H9 (cell line): ENCODE data around the gene CDH18. TPM values are rescaled to one million over a fixed set of nuclear protein-coding genes. Genes with fewer than 3 reads are reported as not detected.

Experiments
- DNase-seq: peaks from one replicate; pipeline ENCODE4 v3.0.0-alpha.2; 2017
- H2AFZ ChIP-seq: one replicate; pipeline ENCODE4 v1.6.1; 2013; ENCODE audit warnings: mild to moderate bottlenecking, low read length, control low read depth, moderate library complexity
- H2AK5ac ChIP-seq: 2 replicates; pipeline ENCODE4 v1.6.1; 2013; ENCODE audit warnings: low read length, control low read depth, mixed read lengths; ENCODE audit not compliant: insufficient read length
- H2BK120ac ChIP-seq: one replicate; pipeline ENCODE4 v1.6.1; 2013; ENCODE audit warnings: low read depth, mild to moderate bottlenecking, low read length, control low read depth, inconsistent platforms; ENCODE audit not compliant: poor library complexity, severe bottlenecking
- H2BK12ac ChIP-seq: 2 replicates; pipeline ENCODE4 v1.6.1; 2013; ENCODE audit warnings: low read length, control low read depth, mixed read lengths, low read depth; ENCODE audit not compliant: insufficient read length
- H2BK15ac ChIP-seq: 2 replicates; pipeline ENCODE4 v1.6.1; 2013; ENCODE audit warnings: low read depth, low read length, control low read depth
- H2BK20ac ChIP-seq: one replicate; pipeline ENCODE4 v1.6.1; 2013; ENCODE audit warnings: low read depth, mild to moderate bottlenecking, low read length, control low read depth, inconsistent platforms; ENCODE audit not compliant: poor library complexity, severe bottlenecking
- H2BK5ac ChIP-seq: 2 replicates; pipeline ENCODE4 v1.6.1; 2013; ENCODE audit warnings: low read length, control low read depth, mixed read lengths; ENCODE audit not compliant: insufficient read length
- H3K14ac ChIP-seq: 2 replicates; pipeline ENCODE4 v1.6.1; 2013; ENCODE audit warnings: low read length, control low read depth; ENCODE audit not compliant: insufficient read depth
- H3K18ac ChIP-seq: 2 replicates; pipeline ENCODE4 v1.6.1; 2013; ENCODE audit warnings: low read depth, mild to moderate bottlenecking, mixed read lengths, low read length, control low read depth; ENCODE audit not compliant: insufficient read length
- H3K23ac ChIP-seq: 2 replicates; pipeline ENCODE4 v1.6.1; 2013; ENCODE audit warnings: low read length, control low read depth, mixed read lengths, low read depth; ENCODE audit not compliant: insufficient read length
- H3K23me2 ChIP-seq: 2 replicates; pipeline ENCODE4 v1.6.1; 2013; ENCODE audit warnings: low read depth, mild to moderate bottlenecking, mixed read lengths, low read length, control low read depth; ENCODE audit not compliant: insufficient read length, poor library complexity, severe bottlenecking
- H3K27ac ChIP-seq: 2 replicates; pipeline ENCODE4 v1.5.1; 2013; ENCODE audit warnings: low read length, control low read depth, mixed read lengths, low read depth; ENCODE audit not compliant: insufficient read length
- H3K27me3 ChIP-seq: 2 replicates; pipeline ENCODE4 v1.6.1; 2013; ENCODE audit warnings: low read length, control low read depth, inconsistent platforms; ENCODE audit not compliant: insufficient read depth
- H3K4ac ChIP-seq: 2 replicates; pipeline ENCODE4 v1.6.1; 2013; ENCODE audit warnings: low read depth, mild to moderate bottlenecking, control low read depth, inconsistent platforms, low read length, moderate library complexity
- H3K4me1 ChIP-seq: 2 replicates; pipeline ENCODE4 v1.6.1; 2013; ENCODE audit warnings: low read length, control low read depth, inconsistent platforms; ENCODE audit not compliant: insufficient read depth
- H3K4me2 ChIP-seq: 2 replicates; pipeline ENCODE4 v1.6.1; 2013; ENCODE audit warnings: low read length, control low read depth, mixed read lengths; ENCODE audit not compliant: insufficient read length, insufficient read depth
- H3K56ac ChIP-seq: 2 replicates; pipeline ENCODE4 v1.6.1; 2013; ENCODE audit warnings: low read depth, mild to moderate bottlenecking, mixed read lengths, low read length, control low read depth; ENCODE audit not compliant: insufficient read length
- H3K79me1 ChIP-seq: 2 replicates; pipeline ENCODE4 v1.6.1; 2013; ENCODE audit warnings: low read depth, mild to moderate bottlenecking, moderate library complexity, low read length, control low read depth, inconsistent platforms; ENCODE audit not compliant: insufficient read depth, poor library complexity, severe bottlenecking
- H3K79me2 ChIP-seq: 2 replicates; pipeline ENCODE4 v1.6.1; 2013; ENCODE audit warnings: low read length, control low read depth, inconsistent platforms; ENCODE audit not compliant: insufficient read depth
- H3K9ac ChIP-seq: 2 replicates; pipeline ENCODE4 v1.6.1; 2013; ENCODE audit warnings: low read length, control low read depth, mixed read lengths; ENCODE audit not compliant: insufficient read length; ENCODE audit errors: extremely low read depth
- H3K9me3 ChIP-seq: one replicate; pipeline ENCODE4 v1.6.1; 2013; ENCODE audit warnings: low read depth, low read length, inconsistent platforms; ENCODE audit not compliant: control insufficient read depth
- H3T11ph ChIP-seq: one replicate; pipeline ENCODE4 v1.6.1; 2013; ENCODE audit warnings: mild to moderate bottlenecking, low read length, control low read depth, inconsistent platforms
- H4K20me1 ChIP-seq: one replicate; pipeline ENCODE4 v1.6.1; 2013; ENCODE audit not compliant: control insufficient read depth, insufficient read length, insufficient read depth
- H4K5ac ChIP-seq: 2 replicates; pipeline ENCODE4 v1.6.1; 2013; ENCODE audit warnings: low read depth, mild to moderate bottlenecking, mixed read lengths, low read length, control low read depth; ENCODE audit not compliant: insufficient read length
- H4K8ac ChIP-seq: replicated peaks from 2 replicates; pipeline ENCODE4 v1.6.1; 2013; ENCODE audit warnings: low read length, control low read depth, mixed read lengths, low read depth; ENCODE audit not compliant: insufficient read length
- H4K91ac ChIP-seq: 2 replicates; pipeline ENCODE4 v1.6.1; 2013; ENCODE audit warnings: low read depth, mild to moderate bottlenecking, moderate library complexity, mixed read lengths, low read length, control low read depth; ENCODE audit not compliant: insufficient read length
- H3K27ac Mint-ChIP-seq, 3 experiments: 2 replicates in 2 of 3; 3 replicates in 1 of 3; pipeline ENCODE4 v1.8.0; 2020 to 2021; ENCODE audit warnings: mixed read lengths in 3 of 3, mild to moderate bottlenecking in 1 of 3, moderate library complexity in 1 of 3
- H3K27me3 Mint-ChIP-seq: 2 replicates; pipeline ENCODE4 v1.8.0; 2021; ENCODE audit warnings: low read depth, mild to moderate bottlenecking, moderate library complexity, mixed read lengths
- H3K36me3 Mint-ChIP-seq, 3 experiments: 2 replicates in 2 of 3; 3 replicates in 1 of 3; pipeline ENCODE4 v1.8.0; 2020 to 2021; ENCODE audit warnings: low read depth in 3 of 3, mixed read lengths in 3 of 3; ENCODE audit not compliant: insufficient read depth in 1 of 3
- H3K4me1 Mint-ChIP-seq, 2 experiments: 2 replicates each; pipeline ENCODE4 v1.8.0; 2020; ENCODE audit warnings: mixed read lengths in 2 of 2
- H3K4me3 Mint-ChIP-seq, 2 experiments: 2 replicates in 1 of 2; 3 replicates in 1 of 2; pipeline ENCODE4 v1.8.0; 2020 to 2021; ENCODE audit warnings: mild to moderate bottlenecking in 2 of 2, mixed read lengths in 2 of 2, moderate library complexity in 1 of 2
- H3K9me3 Mint-ChIP-seq, 2 experiments: 2 replicates in 1 of 2; 3 replicates in 1 of 2; pipeline ENCODE4 v1.8.0; 2020; ENCODE audit warnings: mild to moderate bottlenecking in 2 of 2, mixed read lengths in 2 of 2, moderate library complexity in 1 of 2
- CTCF ChIP-seq: fragments of 200-600 bp; sonication (generic); conservative IDR thresholded peaks from 3 replicates; pipeline ENCODE4 v1.8.0; 2021; ENCODE audit warnings: antibody characterized with exemption, mild to moderate bottlenecking
- WGBS: extraction: QIAGEN DNeasy Blood & Tissue Kit; methylation state at CpG from one replicate; pipeline ENCODE4 v1.1.7; 2013; ENCODE audit warnings: missing lambda C conversion rate, low lambda C conversion rate, mixed read lengths; ENCODE audit not compliant: insufficient read length; ENCODE audit errors: extremely low coverage; 5-methylcytosine and 5-hydroxymethylcytosine counted together
- total RNA-seq: library from RNA; stranded (reverse); gene quantifications from 2 replicates; pipeline ENCODE4 v1.2.1, GENCODE V29; 2021

CDH18 gene
- total RNA-seq, 1 experiment from 2014 or later = not detected

- H3K4ac ChIP-seq = no peak overlapping the region
- Mint-ChIP-seq H3K27me3 (no peaks in the 10 kb centered on the region), H3K27ac (no peak overlapping the region; a peak in 1 of 7 replicates), H3K4me3 (no peak overlapping the region), H3K36me3 (no peaks in the 10 kb centered on the region), H3K4me1 (no peaks in the 10 kb centered on the region), H3K9me3 (no peaks in the 10 kb centered on the region)
- no peaks in the 10 kb centered on the region for H3K79me2 ChIP-seq
- no peak overlapping the region for H4K8ac ChIP-seq
- H3K14ac ChIP-seq = no peak overlapping the region
- H4K5ac ChIP-seq = no peak overlapping the region
- H3T11ph ChIP-seq = no peak overlapping the region
- H3K9ac ChIP-seq = no peak overlapping the region
- H3K79me1 ChIP-seq = no peaks in the 10 kb centered on the region
- H3K18ac ChIP-seq = no peak overlapping the region
- no peaks in the 10 kb centered on the region for H3K27me3 ChIP-seq
- H2BK120ac ChIP-seq = no peak overlapping the region
- H3K4me2 ChIP-seq = no peak overlapping the region
- no peak overlapping the region for H2BK5ac ChIP-seq
- no peaks in the 10 kb centered on the region for H3K4me1 ChIP-seq
- TF ChIP-seq CTCF = no peak
- no peak overlapping the region for H2AK5ac ChIP-seq
- H2BK15ac ChIP-seq = no peak overlapping the region
- H4K20me1 ChIP-seq = no peaks in the 10 kb centered on the region
- no peak overlapping the region for H3K27ac ChIP-seq
- no peak overlapping the region for H2AFZ ChIP-seq
- H3K23me2 ChIP-seq = no peaks in the 10 kb centered on the region
- no peak for DNase-seq
- H3K56ac ChIP-seq = no peak overlapping the region
- WGBS = no CpG with 5 or more reads among the region's 3 CpGs
- H4K91ac ChIP-seq = no peak overlapping the region
- no peak overlapping the region for H3K23ac ChIP-seq
- H3K9me3 ChIP-seq = no peaks in the 10 kb centered on the region
- no peak overlapping the region for H2BK12ac ChIP-seq
- H2BK20ac ChIP-seq = no peak overlapping the region
Observed at GRCh38 chr5:19625562-19625961, 362.4 kb downstream of the CDH18 start.
